Measurements from ENCODE around the gene MAP3K6.

- TF ChIP-seq CTCF (IDR thresholded peaks at IDR 0.05; ENCODE audit: low read depth, low read length): no peak
- TF ChIP-seq POLR2A (IDR thresholded peaks at IDR 0.05; ENCODE audit: extremely low read depth, insufficient read length): no peak
- TF ChIP-seq MAX (IDR thresholded peaks at IDR 0.05; ENCODE audit: low read depth, low read length): no peak
Observed at GRCh38 chr1:27394282-27394658, 27.5 kb upstream of the MAP3K6 start.
